ENCODE results near the gene ST7L. TPM values are rescaled to one million over a fixed set of nuclear protein-coding genes. Genes with fewer than 3 reads are reported as not detected.

ST7L gene
- total and polyA plus RNA-seq, 2 experiments from 2014 or later, result 9.2 to 14.2 TPM

- no peaks in the 10 kb centered on the region for H3K9me3 ChIP-seq (ENCODE audit: low read depth)
- no peaks in the 10 kb centered on the region for H3K79me2 ChIP-seq
- no peak for TF ChIP-seq EZH2 (IDR thresholded peaks at IDR 0.05; ENCODE audit: borderline replicate concordance)
- no peak for TF ChIP-seq EZH2phosphoT487 (IDR thresholded peaks at IDR 0.05; ENCODE audit: low read depth, severe bottlenecking, unreplicated experiment)
- no peak for TF ChIP-seq CTCF (IDR thresholded peaks at IDR 0.05; ENCODE audit: poor library complexity)
- H3K27me3 ChIP-seq, result peaks cover 54% of the 10 kb centered on the region
- no peak for DNase-seq (ENCODE audit: low spot score)
- H3K4me1 ChIP-seq (ENCODE audit: insufficient read depth), result peaks cover 19% of the 10 kb centered on the region
- no peak overlapping the region for H3K4me3 ChIP-seq
- WGBS (ENCODE audit: low lambda C conversion rate, missing lambda C conversion rate), result 38% methylated on average over 7 of the region's 7 CpGs
- H3K36me3 ChIP-seq (replicated peaks; ENCODE audit: insufficient read depth, low read depth), result no peaks in the 10 kb centered on the region
- no peaks in the 10 kb centered on the region for H4K20me1 ChIP-seq (ENCODE audit: insufficient read depth, poor library complexity, severe bottlenecking)
- H3K27ac ChIP-seq, result no peak overlapping the region
- H2AFZ ChIP-seq, result no peak overlapping the region
- no peaks in the 10 kb centered on the region for H3K9me2 ChIP-seq (replicated peaks; ENCODE audit: insufficient read depth)
- H3K4me2 ChIP-seq, result peak overlapping the region; percentile 95
These were observed 108.6 kb downstream of the ST7L start for GRCh38 chr1:112510340-112510739.

- Histone ChIP-seq H2AFZ (no peak overlapping the region), H3K4me3 (no peak overlapping the region), H3K27ac (no peak overlapping the region), H4K20me1 (ENCODE audit: insufficient read depth, poor library complexity, severe bottlenecking) (no peaks in the 10 kb centered on the region), H3K4me2 (peak overlapping the region; percentile 95), H3K9me3 (ENCODE audit: low read depth) (no peaks in the 10 kb centered on the region), H3K79me2 (no peaks in the 10 kb centered on the region), H3K27me3 (peaks cover 54% of the 10 kb centered on the region), H3K4me1 (ENCODE audit: insufficient read depth) (peaks cover 25% of the 10 kb centered on the region), H3K9me2 (replicated peaks; ENCODE audit: insufficient read depth) (no peaks in the 10 kb centered on the region), H3K36me3 (replicated peaks; ENCODE audit: insufficient read depth, low read depth) (no peaks in the 10 kb centered on the region)
- 27% methylated on average over 16 of the region's 16 CpGs for WGBS (ENCODE audit: low lambda C conversion rate, missing lambda C conversion rate)
- no peak for TF ChIP-seq CTCF (IDR thresholded peaks at IDR 0.05; ENCODE audit: poor library complexity)
- peak; percentile 69 for TF ChIP-seq EZH2 (IDR thresholded peaks at IDR 0.05; ENCODE audit: borderline replicate concordance)
- peak; percentile 10 for TF ChIP-seq EZH2phosphoT487 (IDR thresholded peaks at IDR 0.05; ENCODE audit: low read depth, severe bottlenecking, unreplicated experiment)
- DNase-seq (ENCODE audit: low spot score), result no peak
These were observed 109.2 kb downstream of the ST7L start for GRCh38 chr1:112509660-112510178.

- Histone ChIP-seq H3K27ac (no peak overlapping the region), H3K4me1 (ENCODE audit: insufficient read depth) (peaks cover 31% of the 10 kb centered on the region), H2AFZ (peak overlapping the region; percentile 96), H3K9me2 (replicated peaks; ENCODE audit: insufficient read depth) (no peaks in the 10 kb centered on the region), H3K4me3 (peak overlapping the region; percentile 67), H3K79me2 (no peaks in the 10 kb centered on the region), H3K36me3 (replicated peaks; ENCODE audit: insufficient read depth, low read depth) (no peaks in the 10 kb centered on the region), H3K4me2 (peak overlapping the region; percentile 95), H3K9me3 (ENCODE audit: low read depth) (no peaks in the 10 kb centered on the region), H4K20me1 (ENCODE audit: insufficient read depth, poor library complexity, severe bottlenecking) (no peaks in the 10 kb centered on the region), H3K27me3 (peaks cover 55% of the 10 kb centered on the region)
- TF ChIP-seq EZH2phosphoT487 (IDR thresholded peaks at IDR 0.05; ENCODE audit: low read depth, severe bottlenecking, unreplicated experiment), result peak; percentile 50
- peak; percentile 86 for TF ChIP-seq EZH2 (IDR thresholded peaks at IDR 0.05; ENCODE audit: borderline replicate concordance)
- no peak for TF ChIP-seq CTCF (IDR thresholded peaks at IDR 0.05; ENCODE audit: poor library complexity)
- peak; percentile 37 for DNase-seq (ENCODE audit: low spot score)
- 5% methylated on average over 61 of the region's 66 CpGs for WGBS (ENCODE audit: low lambda C conversion rate, missing lambda C conversion rate)
These were observed 109.8 kb downstream of the ST7L start for GRCh38 chr1:112509005-112509659.
